Fibroblast of lung (primary cell): ENCODE results near the gene EIF4G2. TPM values are rescaled to one million over a fixed set of nuclear protein-coding genes. Genes with fewer than 3 reads are reported as not detected.

ENCODE experiments used
- DNase-seq, 2 donors: peaks; one replicate each; pipeline versions ENCODE4 v3.0.0 to v3.0.0-alpha.2; 2010; ENCODE audit warnings: low read depth in 2 of 2
- H2AFZ ChIP-seq: 2 replicates; pipeline ENCODE4 v1.5.1; 2012; ENCODE audit warnings: low read length, control low read depth, inconsistent platforms
- H3K27ac ChIP-seq: 2 replicates; pipeline ENCODE4 v1.5.1; 2011; ENCODE audit warnings: low read length, control low read depth; ENCODE audit not compliant: insufficient read depth
- H3K27me3 ChIP-seq: 2 replicates; pipeline ENCODE4 v1.5.1; 2011; ENCODE audit warnings: mild to moderate bottlenecking, low read length; ENCODE audit not compliant: control insufficient read depth, insufficient read depth
- H3K36me3 ChIP-seq: 2 replicates; pipeline ENCODE4 v1.5.1; 2011; ENCODE audit warnings: low read length; ENCODE audit not compliant: control insufficient read depth, insufficient read depth
- H3K4me1 ChIP-seq: 2 replicates; pipeline ENCODE4 v1.5.1; 2011; ENCODE audit warnings: low read length; ENCODE audit not compliant: control insufficient read depth, insufficient read depth; ENCODE audit errors: extremely low read depth
- H3K4me2 ChIP-seq: 2 replicates; pipeline ENCODE4 v1.5.1; 2011; ENCODE audit warnings: low read length, control low read depth; ENCODE audit not compliant: insufficient read depth; ENCODE audit errors: extremely low read depth
- H3K4me3 ChIP-seq, 4 experiments: fragments of 200-600 bp in 1 of 4; sonication (generic) in 1 of 4; replicated peaks in 1 of 4; 2 replicates each; pipeline ENCODE4 v1.5.1; 2011 to 2016; ENCODE audit warnings: low read length in 4 of 4, low read depth in 3 of 4, mild to moderate bottlenecking in 3 of 4, control low read depth in 2 of 4, inconsistent platforms in 1 of 4, mixed read lengths in 1 of 4; ENCODE audit not compliant: insufficient read depth in 1 of 4; ENCODE audit errors: control extremely low read depth in 1 of 4
- H3K79me2 ChIP-seq: 2 replicates; pipeline ENCODE4 v1.5.1; 2012; ENCODE audit warnings: mild to moderate bottlenecking, low read length, inconsistent platforms; ENCODE audit not compliant: control insufficient read depth, insufficient read depth
- H3K9ac ChIP-seq: 2 replicates; pipeline ENCODE4 v1.5.1; 2011; ENCODE audit warnings: mild to moderate bottlenecking, low read length, control low read depth; ENCODE audit not compliant: insufficient read depth
- H3K9me3 ChIP-seq: 2 replicates; pipeline ENCODE4 v1.5.1; 2012; ENCODE audit warnings: low read depth, low read length; ENCODE audit not compliant: control insufficient read depth, insufficient read depth
- H4K20me1 ChIP-seq: 2 replicates; pipeline ENCODE4 v1.5.1; 2011; ENCODE audit warnings: low read length; ENCODE audit not compliant: control insufficient read depth, insufficient read depth; ENCODE audit errors: extremely low read depth
- EZH2 ChIP-seq: IDR thresholded peaks from 2 replicates; pipeline ENCODE4 v1.5.1; 2012; ENCODE audit warnings: low read length, control low read depth, mild to moderate bottlenecking; ENCODE audit errors: missing control alignments
- polyA plus RNA-seq, 2 donors: library from polyadenylated mRNA; depleted of rRNA in 1 of 2; stranded (reverse) in 1 of 2; unstranded in 1 of 2; fragments of >200 nt; gene quantifications; 2 replicates each; pipeline ENCODE4 v1.2.1, GENCODE V29; 2011 to 2012; ENCODE audit warnings: missing spikeins in 1 of 2
- total RNA-seq: library from RNA; depleted of rRNA; stranded (reverse); fragments of >200 nt; gene quantifications from 2 replicates; pipeline ENCODE4 v1.2.1, GENCODE V29; 2014
- TF ChIP-seq, protein P1 (sequence below), 2 donors: IDR thresholded peaks in 1 of 2; conservative IDR thresholded peaks in 1 of 2; 1 replicate in 1 of 2; 2 replicates in 1 of 2; pipeline ENCODE4 v1.5.1; 2011 to 2012; ENCODE audit warnings: low read length in 2 of 2, control low read depth in 1 of 2, inconsistent platforms in 1 of 2, low read depth in 1 of 2, mild to moderate bottlenecking in 1 of 2

Gene EIF4G2
- total and polyA plus RNA-seq, 2 donors (not counting 1 experiment from before 2014, with no cell fraction given) = 964 to 1,178 TPM

DNA sequence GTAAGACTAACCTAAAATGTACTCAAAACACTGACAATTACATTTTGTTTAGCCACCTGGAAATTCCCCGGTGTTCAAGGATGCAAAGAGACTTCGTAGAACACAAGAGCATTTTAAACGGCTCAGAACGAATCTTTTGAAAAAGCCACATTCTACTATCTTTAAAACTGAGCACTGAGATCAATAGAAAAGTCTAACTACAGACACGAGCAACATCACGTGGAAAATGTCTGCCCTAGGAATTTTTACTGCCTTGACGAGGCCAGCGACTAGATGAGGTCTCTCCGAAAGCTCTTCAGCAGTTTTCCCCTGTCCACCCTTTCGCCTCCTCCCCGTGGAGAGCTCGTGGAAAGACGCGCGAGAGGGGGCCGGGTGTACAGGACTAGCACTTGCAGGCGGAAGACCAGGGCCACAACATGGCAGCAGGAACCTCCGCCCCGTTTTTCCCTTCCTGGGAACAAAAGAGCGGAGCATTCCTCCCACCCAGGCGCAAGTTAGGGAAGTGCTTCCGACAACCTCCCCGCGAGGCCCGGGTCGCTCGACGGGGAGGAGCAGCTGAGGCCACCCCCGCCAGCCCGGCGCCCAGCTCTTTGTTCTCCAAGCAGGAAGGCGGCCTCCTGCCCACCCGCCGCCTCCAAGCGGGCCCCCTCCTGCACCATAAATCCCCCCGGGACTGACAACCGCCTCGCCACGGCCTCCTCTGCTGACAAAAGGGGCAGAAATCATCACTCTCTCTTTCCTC lies 1.1 kb downstream of the EIF4G2 start:
- Histone ChIP-seq H2AFZ (no peak overlapping the region), H3K27me3 (no peaks in the 10 kb centered on the region), H3K36me3 (peaks cover 11% of the 10 kb centered on the region), H4K20me1 (peaks cover 3% of the 10 kb centered on the region), H3K4me3 (peak overlapping the region; percentile 64 to 96 (median 94)), H3K27ac (peak overlapping the region; percentile 96), H3K4me1 (peaks cover 9% of the 10 kb centered on the region), H3K79me2 (peaks cover 52% of the 10 kb centered on the region), H3K4me2 (peak overlapping the region; percentile 89), H3K9ac (peak overlapping the region; percentile 96), H3K9me3 (no peaks in the 10 kb centered on the region)
- TF ChIP-seq, protein P1, sequence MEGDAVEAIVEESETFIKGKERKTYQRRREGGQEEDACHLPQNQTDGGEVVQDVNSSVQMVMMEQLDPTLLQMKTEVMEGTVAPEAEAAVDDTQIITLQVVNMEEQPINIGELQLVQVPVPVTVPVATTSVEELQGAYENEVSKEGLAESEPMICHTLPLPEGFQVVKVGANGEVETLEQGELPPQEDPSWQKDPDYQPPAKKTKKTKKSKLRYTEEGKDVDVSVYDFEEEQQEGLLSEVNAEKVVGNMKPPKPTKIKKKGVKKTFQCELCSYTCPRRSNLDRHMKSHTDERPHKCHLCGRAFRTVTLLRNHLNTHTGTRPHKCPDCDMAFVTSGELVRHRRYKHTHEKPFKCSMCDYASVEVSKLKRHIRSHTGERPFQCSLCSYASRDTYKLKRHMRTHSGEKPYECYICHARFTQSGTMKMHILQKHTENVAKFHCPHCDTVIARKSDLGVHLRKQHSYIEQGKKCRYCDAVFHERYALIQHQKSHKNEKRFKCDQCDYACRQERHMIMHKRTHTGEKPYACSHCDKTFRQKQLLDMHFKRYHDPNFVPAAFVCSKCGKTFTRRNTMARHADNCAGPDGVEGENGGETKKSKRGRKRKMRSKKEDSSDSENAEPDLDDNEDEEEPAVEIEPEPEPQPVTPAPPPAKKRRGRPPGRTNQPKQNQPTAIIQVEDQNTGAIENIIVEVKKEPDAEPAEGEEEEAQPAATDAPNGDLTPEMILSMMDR (conservative IDR thresholded peaks at IDR 0.05 in 1 of 2, IDR thresholded peaks at IDR 0.05 in 1 of 2; ENCODE audit: low read depth in 1 of 2, low read length in 2 of 2) = no peak
- TF ChIP-seq EZH2 = no peak
- peak; percentile 52 to 54 for DNase-seq

- H4K20me1 ChIP-seq = peaks cover 3% of the 10 kb centered on the region
- H3K9me3 ChIP-seq = no peaks in the 10 kb centered on the region
- peaks cover 9% of the 10 kb centered on the region for H3K4me1 ChIP-seq
- H3K27ac ChIP-seq = no peak overlapping the region
- H3K79me2 ChIP-seq = peaks cover 53% of the 10 kb centered on the region
- H3K9ac ChIP-seq = no peak overlapping the region
- H3K27me3 ChIP-seq = no peaks in the 10 kb centered on the region
- peak overlapping the region; percentile 74 for H3K4me2 ChIP-seq
- no peak overlapping the region for H2AFZ ChIP-seq
- peak overlapping the region; percentile 11 to 96 (median 80) for H3K4me3 ChIP-seq
- no peak for DNase-seq
- TF ChIP-seq, protein P1 (conservative IDR thresholded peaks at IDR 0.05 in 1 of 2, IDR thresholded peaks at IDR 0.05 in 1 of 2; ENCODE audit: low read depth in 1 of 2, low read length in 2 of 2) = no peak
- TF ChIP-seq EZH2 = no peak
- H3K36me3 ChIP-seq = peaks cover 11% of the 10 kb centered on the region
These were observed 2.5 kb downstream of the EIF4G2 start for GRCh38 chr11:10806206-10806605.

DNA sequence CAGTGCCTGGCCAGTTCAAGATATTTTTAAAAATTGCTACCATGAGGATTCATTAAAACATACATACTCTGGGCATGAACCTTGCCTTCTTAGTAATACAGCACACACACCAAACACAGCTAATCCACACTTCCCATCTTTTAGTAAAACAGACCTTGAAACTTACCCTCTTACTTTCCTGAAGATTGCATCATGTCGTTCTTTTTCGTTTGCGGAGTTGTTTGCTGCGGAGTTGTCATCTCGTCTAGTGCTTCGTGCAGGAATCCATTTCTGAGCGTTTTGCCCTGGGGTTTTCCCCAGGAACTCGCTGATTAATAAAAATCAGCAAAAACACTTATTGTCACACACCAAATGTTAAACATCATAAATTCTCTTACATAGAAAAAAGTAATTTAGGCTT lies 3.0 kb downstream of the EIF4G2 start:
- Histone ChIP-seq H3K27me3 (no peaks in the 10 kb centered on the region), H4K20me1 (peaks cover 3% of the 10 kb centered on the region), H3K27ac (no peak overlapping the region), H3K9ac (no peak overlapping the region), H3K36me3 (peaks cover 13% of the 10 kb centered on the region), H2AFZ (no peak overlapping the region), H3K4me3 (peak overlapping the region in 3 of 4 experiments; percentile 11 to 96 (median 96)), H3K4me2 (peak overlapping the region; percentile 74), H3K79me2 (peaks cover 53% of the 10 kb centered on the region), H3K4me1 (peaks cover 9% of the 10 kb centered on the region), H3K9me3 (no peaks in the 10 kb centered on the region)
- DNase-seq = no peak
- TF ChIP-seq, protein P1 (conservative IDR thresholded peaks at IDR 0.05 in 1 of 2, IDR thresholded peaks at IDR 0.05 in 1 of 2; ENCODE audit: low read depth in 1 of 2, low read length in 2 of 2) = no peak
- no peak for TF ChIP-seq EZH2
